Endothelial cell (in vitro differentiated cells): ENCODE data around the gene WHRN. TPM values are rescaled to one million over a fixed set of nuclear protein-coding genes. Genes with fewer than 3 reads are reported as not detected.

ENCODE experiments used
- DNase-seq: peaks from one replicate; pipeline ENCODE4 v3.0.0; 2021; ENCODE audit warnings: low spot score
- H3K27ac Mint-ChIP-seq: one replicate; pipeline ENCODE4 v1.8.0; 2021; ENCODE audit warnings: mixed read lengths, inconsistent platforms; ENCODE audit not compliant: unreplicated experiment
- H3K27me3 Mint-ChIP-seq: one replicate; pipeline ENCODE4 v1.8.0; 2021; ENCODE audit warnings: mild to moderate bottlenecking, moderate library complexity, mixed read lengths, inconsistent platforms; ENCODE audit not compliant: unreplicated experiment
- H3K36me3 Mint-ChIP-seq: one replicate; pipeline ENCODE4 v1.8.0; 2021; ENCODE audit warnings: mild to moderate bottlenecking, low read depth, mixed read lengths, inconsistent platforms; ENCODE audit not compliant: unreplicated experiment
- H3K4me1 Mint-ChIP-seq: one replicate; pipeline ENCODE4 v1.8.0; 2021; ENCODE audit warnings: mild to moderate bottlenecking, mixed read lengths, inconsistent platforms; ENCODE audit not compliant: unreplicated experiment
- H3K4me3 Mint-ChIP-seq: one replicate; pipeline ENCODE4 v1.8.0; 2021; ENCODE audit warnings: mild to moderate bottlenecking, mixed read lengths, inconsistent platforms; ENCODE audit not compliant: unreplicated experiment
- H3K9me3 Mint-ChIP-seq: one replicate; pipeline ENCODE4 v1.8.0; 2021; ENCODE audit warnings: mixed read lengths, inconsistent platforms; ENCODE audit not compliant: unreplicated experiment
- total RNA-seq: library from RNA; stranded (reverse); fragmentation: NEBNext Ultra II Directional; extraction: Animal tissue kit (Norgen Biotek cat#: 25700); gene quantifications from one replicate; pipeline ENCODE4 v1.2.1, GENCODE V29; 2021; ENCODE audit not compliant: unreplicated experiment
- TF ChIP-seq, protein P1 (sequence below): fragments of 200-600 bp; sonication (generic); IDR thresholded peaks from one replicate; pipeline ENCODE4 v1.5.0; 2021; ENCODE audit warnings: antibody characterized with exemption; ENCODE audit not compliant: unreplicated experiment

Gene WHRN
- total RNA-seq, 1 donor from 2014 or later = 4.1 TPM

DNA sequence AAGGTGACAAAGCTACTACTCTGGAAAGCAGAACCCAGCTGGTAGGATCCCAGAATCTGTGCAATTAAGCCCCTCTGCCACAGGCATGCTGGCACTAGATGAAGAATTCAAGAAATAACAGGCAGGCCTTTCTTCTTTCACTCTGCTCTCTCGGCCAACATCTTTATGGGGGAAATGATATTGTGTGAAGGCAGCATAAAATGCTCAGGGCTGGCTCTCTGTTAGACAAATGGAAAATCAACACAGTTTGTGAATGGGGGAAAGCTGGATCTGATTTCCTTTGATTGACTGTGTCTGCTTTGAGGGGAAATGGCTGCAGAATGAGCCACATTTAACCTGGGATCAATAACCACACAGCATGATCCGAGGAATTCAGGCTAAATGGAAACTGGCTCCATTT, 88.4 kb downstream of the WHRN start:
- no peak overlapping the region for H3K4me3 Mint-ChIP-seq
- no peak for DNase-seq
- H3K9me3 Mint-ChIP-seq = no peaks in the 10 kb centered on the region
- H3K27me3 Mint-ChIP-seq = peaks cover 5% of the 10 kb centered on the region
- TF ChIP-seq, protein P1, sequence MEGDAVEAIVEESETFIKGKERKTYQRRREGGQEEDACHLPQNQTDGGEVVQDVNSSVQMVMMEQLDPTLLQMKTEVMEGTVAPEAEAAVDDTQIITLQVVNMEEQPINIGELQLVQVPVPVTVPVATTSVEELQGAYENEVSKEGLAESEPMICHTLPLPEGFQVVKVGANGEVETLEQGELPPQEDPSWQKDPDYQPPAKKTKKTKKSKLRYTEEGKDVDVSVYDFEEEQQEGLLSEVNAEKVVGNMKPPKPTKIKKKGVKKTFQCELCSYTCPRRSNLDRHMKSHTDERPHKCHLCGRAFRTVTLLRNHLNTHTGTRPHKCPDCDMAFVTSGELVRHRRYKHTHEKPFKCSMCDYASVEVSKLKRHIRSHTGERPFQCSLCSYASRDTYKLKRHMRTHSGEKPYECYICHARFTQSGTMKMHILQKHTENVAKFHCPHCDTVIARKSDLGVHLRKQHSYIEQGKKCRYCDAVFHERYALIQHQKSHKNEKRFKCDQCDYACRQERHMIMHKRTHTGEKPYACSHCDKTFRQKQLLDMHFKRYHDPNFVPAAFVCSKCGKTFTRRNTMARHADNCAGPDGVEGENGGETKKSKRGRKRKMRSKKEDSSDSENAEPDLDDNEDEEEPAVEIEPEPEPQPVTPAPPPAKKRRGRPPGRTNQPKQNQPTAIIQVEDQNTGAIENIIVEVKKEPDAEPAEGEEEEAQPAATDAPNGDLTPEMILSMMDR = no peak
- H3K36me3 Mint-ChIP-seq = peaks cover 12% of the 10 kb centered on the region
- H3K27ac Mint-ChIP-seq = no peak overlapping the region
- peaks cover 28% of the 10 kb centered on the region for H3K4me1 Mint-ChIP-seq

DNA sequence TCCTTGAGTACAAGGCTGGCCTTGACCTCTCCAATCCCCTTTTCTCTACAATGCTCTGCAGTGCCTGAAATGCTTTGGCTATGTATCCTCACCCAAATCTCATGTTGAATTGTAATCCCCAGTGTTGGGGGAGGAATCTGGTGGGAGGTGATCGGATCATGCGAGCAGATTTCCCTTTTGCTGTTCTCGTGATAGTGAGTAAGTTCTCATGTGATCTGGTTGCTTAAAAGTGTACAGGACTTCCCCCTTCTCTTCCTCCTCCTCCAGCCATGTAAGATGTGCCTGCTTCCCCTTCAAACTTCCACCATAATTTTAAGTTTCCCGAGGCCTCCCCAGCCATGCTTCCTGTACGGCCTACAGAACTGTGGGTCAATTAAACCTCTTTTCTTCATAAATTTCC, 89.0 kb downstream of the WHRN start:
- TF ChIP-seq, protein P1 = no peak
- H3K9me3 Mint-ChIP-seq = no peaks in the 10 kb centered on the region
- H3K4me1 Mint-ChIP-seq = peaks cover 28% of the 10 kb centered on the region
- no peak for DNase-seq
- H3K36me3 Mint-ChIP-seq = peaks cover 12% of the 10 kb centered on the region
- H3K4me3 Mint-ChIP-seq = no peak overlapping the region
- H3K27me3 Mint-ChIP-seq = peaks cover 5% of the 10 kb centered on the region
- no peak overlapping the region for H3K27ac Mint-ChIP-seq

DNA sequence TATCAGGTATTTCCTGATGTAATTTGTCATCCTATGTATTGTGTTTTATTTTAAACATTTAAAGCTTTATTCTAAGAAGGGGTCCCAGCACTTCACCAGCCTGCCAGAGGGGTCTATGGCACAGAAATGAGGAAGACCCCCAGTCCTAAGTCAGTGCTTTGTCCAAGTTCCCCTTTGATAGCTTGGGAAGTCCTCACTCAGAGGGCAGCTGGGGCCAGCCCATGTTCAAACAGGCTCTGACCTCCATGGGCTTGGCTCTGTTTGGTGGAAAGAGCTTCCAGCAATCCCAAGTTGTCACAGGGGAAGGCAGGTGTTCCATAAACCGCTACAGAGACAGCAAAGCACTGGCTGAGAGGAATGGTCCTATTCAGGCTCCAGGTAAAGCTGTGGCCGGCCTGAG, 90.9 kb downstream of the WHRN start:
- H3K36me3 Mint-ChIP-seq = peaks cover 12% of the 10 kb centered on the region
- H3K27ac Mint-ChIP-seq = no peak overlapping the region
- no peaks in the 10 kb centered on the region for H3K9me3 Mint-ChIP-seq
- H3K27me3 Mint-ChIP-seq = peaks cover 12% of the 10 kb centered on the region
- TF ChIP-seq, protein P1 = no peak
- H3K4me1 Mint-ChIP-seq = peaks cover 28% of the 10 kb centered on the region
- DNase-seq = no peak
- no peak overlapping the region for H3K4me3 Mint-ChIP-seq

DNA sequence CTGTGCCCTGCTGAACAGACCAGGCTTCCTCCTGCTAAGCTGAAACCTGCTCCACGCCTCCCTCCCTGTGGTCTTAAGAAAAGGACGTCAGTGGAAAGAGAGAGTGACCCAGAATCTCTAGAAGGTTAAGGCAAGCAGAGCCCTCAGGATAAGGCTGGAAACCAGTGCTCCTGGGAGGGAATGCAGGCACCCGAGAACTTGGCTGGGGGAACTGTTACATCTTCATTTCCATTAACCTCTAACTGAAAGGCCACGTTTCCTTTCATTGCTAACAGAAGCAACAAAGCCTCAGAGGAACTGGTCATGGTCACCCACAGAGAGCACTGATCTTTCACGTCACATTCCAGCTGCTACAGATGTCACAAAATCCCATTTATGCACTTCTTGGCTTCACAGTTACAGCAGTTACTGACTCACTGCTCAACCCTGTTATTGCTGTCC, 91.4 kb downstream of the WHRN start:
- no peak for DNase-seq
- Mint-ChIP-seq H3K27me3 (peaks cover 14% of the 10 kb centered on the region), H3K4me3 (no peak overlapping the region), H3K36me3 (peaks cover 12% of the 10 kb centered on the region), H3K9me3 (no peaks in the 10 kb centered on the region), H3K27ac (no peak overlapping the region), H3K4me1 (peaks cover 28% of the 10 kb centered on the region)
- TF ChIP-seq, protein P1 = no peak

DNA sequence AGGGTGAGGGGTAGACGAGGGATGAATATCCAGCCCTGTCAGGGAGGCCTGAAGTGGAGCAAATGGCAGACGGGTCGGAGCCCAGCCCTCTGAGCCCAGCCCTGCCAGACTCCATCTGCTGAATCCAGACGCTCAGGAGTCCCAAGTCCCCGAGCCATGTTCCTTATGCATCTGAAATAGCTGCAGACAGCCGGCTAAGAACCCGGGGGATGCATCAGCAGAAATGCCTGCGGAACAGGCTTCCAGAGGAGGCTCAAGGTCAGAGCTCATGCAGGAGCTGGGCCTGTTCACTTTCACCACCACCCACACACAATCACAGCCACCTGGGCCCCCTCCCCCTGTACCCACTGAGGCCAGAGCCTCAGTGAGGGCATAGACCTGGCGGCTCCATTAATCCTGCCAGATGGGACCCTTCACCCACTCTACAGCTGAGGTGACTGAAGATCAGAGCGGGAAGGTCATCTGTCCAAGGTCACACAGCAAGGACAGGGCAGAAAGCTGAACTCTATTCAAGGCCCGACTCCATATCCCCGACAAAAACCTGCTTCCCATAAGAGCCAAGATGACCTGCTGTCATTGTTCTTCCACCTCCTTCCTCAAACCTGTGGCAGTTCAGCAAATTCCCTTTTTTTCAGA, 93.1 kb downstream of the WHRN start:
- Mint-ChIP-seq H3K4me3 (no peak overlapping the region), H3K9me3 (no peaks in the 10 kb centered on the region), H3K4me1 (peaks cover 25% of the 10 kb centered on the region), H3K27ac (no peak overlapping the region), H3K27me3 (peaks cover 13% of the 10 kb centered on the region), H3K36me3 (peaks cover 12% of the 10 kb centered on the region)
- TF ChIP-seq, protein P1 = no peak
- DNase-seq = no peak
